Measurements from ENCODE around the gene TBC1D10B.

TBC1D10B gene

GRCh38 chr16:30409125-30410060, 39.1 kb upstream of the TBC1D10B start:
- peak; percentile 91 for TF ChIP-seq RAD21 (IDR thresholded peaks at IDR 0.05; ENCODE audit: low read depth)
- TF ChIP-seq FOXM1 (IDR thresholded peaks at IDR 0.05; ENCODE audit: borderline replicate concordance, low read depth), result no peak

GRCh38 chr16:30407804-30408534, 37.7 kb upstream of the TBC1D10B start:
- TF ChIP-seq USF1 (IDR thresholded peaks at IDR 0.05) (no peak; the same call in 1 of the 2 replicates), MAX (IDR thresholded peaks at IDR 0.05) (no peak), EP300 (IDR thresholded peaks at IDR 0.05; ENCODE audit: borderline replicate concordance) (no peak), YY1 (IDR thresholded peaks at IDR 0.05; ENCODE audit: low read depth) (no peak), EGR1 (IDR thresholded peaks at IDR 0.05) (no peak), TEAD4 (IDR thresholded peaks at IDR 0.05) (no peak), CEBPB (IDR thresholded peaks at IDR 0.05) (no peak), FOXM1 (IDR thresholded peaks at IDR 0.05; ENCODE audit: borderline replicate concordance, low read depth) (no peak), TCF12 (IDR thresholded peaks at IDR 0.05; ENCODE audit: low read depth) (no peak), REST (IDR thresholded peaks at IDR 0.05; ENCODE audit: low read depth) (no peak)

GRCh38 chr16:30407102-30407803, 37.0 kb upstream of the TBC1D10B start, which contains the start of gene ZNF771:
ZNF771 (plus strand) TSS chr16:30407606; CDS start chr16:30408054, 448 bp downstream.
- TF ChIP-seq TCF12 (IDR thresholded peaks at IDR 0.05; ENCODE audit: low read depth) (peak; percentile 14; the same call in 1 of the 2 replicates), MAX (IDR thresholded peaks at IDR 0.05) (peak; percentile 94), USF1 (IDR thresholded peaks at IDR 0.05) (peak; percentile 86), FOXM1 (IDR thresholded peaks at IDR 0.05; ENCODE audit: borderline replicate concordance, low read depth) (no peak), TAF1 (IDR thresholded peaks at IDR 0.05; ENCODE audit: low read depth) (peak; percentile 82), REST (IDR thresholded peaks at IDR 0.05; ENCODE audit: low read depth) (peak; percentile 25; the same call in 1 of the 2 replicates), EGR1 (IDR thresholded peaks at IDR 0.05) (no peak; the same call in none of the 2 replicates), TEAD4 (IDR thresholded peaks at IDR 0.05) (no peak), RAD21 (IDR thresholded peaks at IDR 0.05; ENCODE audit: low read depth) (no peak), YY1 (IDR thresholded peaks at IDR 0.05; ENCODE audit: low read depth) (0 out of 2 replicates have a peak, but pooled peaks have one; percentile 8), CREB1 (IDR thresholded peaks at IDR 0.05; ENCODE audit: low read depth) (no peak), ZBTB7A (IDR thresholded peaks at IDR 0.05; ENCODE audit: low read depth) (0 out of 2 replicates have a peak, but pooled peaks have one; percentile 59), NFIC (IDR thresholded peaks at IDR 0.05) (peak; percentile 54), CEBPB (IDR thresholded peaks at IDR 0.05) (no peak), EP300 (IDR thresholded peaks at IDR 0.05; ENCODE audit: borderline replicate concordance) (no peak)

- TF ChIP-seq TAF1 (IDR thresholded peaks at IDR 0.05; ENCODE audit: low read depth) (no peak), EP300 (IDR thresholded peaks at IDR 0.05; ENCODE audit: borderline replicate concordance) (no peak), CREB1 (IDR thresholded peaks at IDR 0.05; ENCODE audit: low read depth) (no peak), USF1 (IDR thresholded peaks at IDR 0.05) (no peak), REST (IDR thresholded peaks at IDR 0.05; ENCODE audit: low read depth) (no peak), TEAD4 (IDR thresholded peaks at IDR 0.05) (no peak), EGR1 (IDR thresholded peaks at IDR 0.05) (no peak), TCF12 (IDR thresholded peaks at IDR 0.05; ENCODE audit: low read depth) (no peak), MAX (IDR thresholded peaks at IDR 0.05) (no peak), ZBTB7A (IDR thresholded peaks at IDR 0.05; ENCODE audit: low read depth) (no peak), CEBPB (IDR thresholded peaks at IDR 0.05) (no peak), YY1 (IDR thresholded peaks at IDR 0.05; ENCODE audit: low read depth) (no peak), NFIC (IDR thresholded peaks at IDR 0.05) (no peak), FOXM1 (IDR thresholded peaks at IDR 0.05; ENCODE audit: borderline replicate concordance, low read depth) (no peak), RAD21 (IDR thresholded peaks at IDR 0.05; ENCODE audit: low read depth) (no peak)
These were observed 36.5 kb upstream of the TBC1D10B start for GRCh38 chr16:30406795-30407101.

Data from Ishikawa (cell line).